GM10847 (cell line): ENCODE results near the gene CBLL1.

Experiments used
- POLR2A ChIP-seq: IDR thresholded peaks from 2 replicates; pipeline ENCODE4 v1.6.1; 2011; ENCODE audit not compliant: insufficient read length; ENCODE audit errors: extremely low read depth

CBLL1 gene

GRCh38 chr7:107785170-107785569 is 41.2 kb downstream of the CBLL1 start:
- no peak for TF ChIP-seq POLR2A

- TF ChIP-seq POLR2A: no peak
Measured at GRCh38 chr7:107785926-107786325, 42.0 kb downstream of the CBLL1 start.

- TF ChIP-seq POLR2A: no peak
Measured at GRCh38 chr7:107788216-107788615, 44.3 kb downstream of the CBLL1 start.

GRCh38 chr7:107788662-107789061 is 44.7 kb downstream of the CBLL1 start:
- TF ChIP-seq POLR2A: no peak

GRCh38 chr7:107789647-107790046 is 45.7 kb downstream of the CBLL1 start:
- no peak for TF ChIP-seq POLR2A

- no peak for TF ChIP-seq POLR2A
Measured at GRCh38 chr7:107792364-107792763, 48.4 kb downstream of the CBLL1 start.

- no peak for TF ChIP-seq POLR2A
Measured at GRCh38 chr7:107799647-107800264, 55.8 kb downstream of the CBLL1 start.

- TF ChIP-seq POLR2A: no peak
Measured at GRCh38 chr7:107803009-107803610, 59.2 kb downstream of the CBLL1 start, which contains the start of gene SLC26A3. SLC26A3 (minus strand) TSS chr7:107803223; CDS start chr7:107794509, 8,714 bp downstream.

GRCh38 chr7:107809179-107809578 is 65.2 kb downstream of the CBLL1 start:
- TF ChIP-seq POLR2A: no peak

GRCh38 chr7:107810626-107811025 is 66.7 kb downstream of the CBLL1 start:
- no peak for TF ChIP-seq POLR2A
